Activated CD4-positive, alpha-beta T cell treated with anti-CD3 and anti-CD28 coated beads for 36 hours (primary cell): ENCODE results near the gene ZNF335. TPM values are rescaled to one million over a fixed set of nuclear protein-coding genes. Genes with fewer than 3 reads are reported as not detected.
"Not testable (repeated sequence)": the region's sequence is repeated elsewhere in the genome, so short reads cannot be mapped to it uniquely, and the experiment has no call there.

ENCODE experiments used
- ATAC-seq: fragments of 200-7000 bp; cut with Tn5 transposase; one replicate; pipeline ENCODE4 v1.10.0; 2021; ENCODE audit warnings: mild to moderate bottlenecking, moderate library complexity
- CTCF ChIA-PET: fragments of 350-600 bp; sonication (Branson Sonifier 250); formaldehyde crosslinking; loops from one replicate; lab custom pipeline; 2021; ENCODE audit warnings: antibody characterized with exemption; lab: Charles Lee
- POLR2A ChIA-PET: fragments of 350-600 bp; sonication (Branson Sonifier 250); formaldehyde crosslinking; loops from one replicate; lab custom pipeline; 2021; ENCODE audit warnings: antibody characterized with exemption, inconsistent platforms; lab: Charles Lee
- DNase-seq: peaks from one replicate; pipeline ENCODE4 v3.0.0-alpha.2; 2020
- H3K27ac Mint-ChIP-seq: one replicate; pipeline ENCODE4 v1.8.0; 2021; ENCODE audit warnings: mixed read lengths
- H3K27me3 Mint-ChIP-seq: one replicate; pipeline ENCODE4 v1.8.0; 2021; ENCODE audit warnings: mixed read lengths
- H3K36me3 Mint-ChIP-seq: one replicate; pipeline ENCODE4 v1.8.0; 2021; ENCODE audit warnings: low read depth, mixed read lengths
- H3K4me1 Mint-ChIP-seq: one replicate; pipeline ENCODE4 v1.8.0; 2021; ENCODE audit warnings: mixed read lengths
- H3K4me3 Mint-ChIP-seq: one replicate; pipeline ENCODE4 v1.8.0; 2021; ENCODE audit warnings: mild to moderate bottlenecking, moderate library complexity, mixed read lengths
- H3K9me3 Mint-ChIP-seq: one replicate; pipeline ENCODE4 v1.8.0; 2021; ENCODE audit warnings: low read depth, mixed read lengths
- intact Hi-C, 2 experiments: fragments of 100-400 bp; cut with DNase I in 1 of 2; cut with micrococcal nuclease in 1 of 2; formaldehyde crosslinking; loops; one replicate each; pipeline versions ENCODE4 v1.14.2 to v1.15.1; 2022 to 2024; cut with DNase I, micrococcal nuclease
- total RNA-seq, 2 experiments: library from RNA; stranded (reverse); gene quantifications; one replicate each; pipeline ENCODE4 v1.2.3, GENCODE V29; 2021

Gene ZNF335
- total RNA-seq, 2 experiments from 2014 or later, result 27.4 to 28.9 TPM

DNA sequence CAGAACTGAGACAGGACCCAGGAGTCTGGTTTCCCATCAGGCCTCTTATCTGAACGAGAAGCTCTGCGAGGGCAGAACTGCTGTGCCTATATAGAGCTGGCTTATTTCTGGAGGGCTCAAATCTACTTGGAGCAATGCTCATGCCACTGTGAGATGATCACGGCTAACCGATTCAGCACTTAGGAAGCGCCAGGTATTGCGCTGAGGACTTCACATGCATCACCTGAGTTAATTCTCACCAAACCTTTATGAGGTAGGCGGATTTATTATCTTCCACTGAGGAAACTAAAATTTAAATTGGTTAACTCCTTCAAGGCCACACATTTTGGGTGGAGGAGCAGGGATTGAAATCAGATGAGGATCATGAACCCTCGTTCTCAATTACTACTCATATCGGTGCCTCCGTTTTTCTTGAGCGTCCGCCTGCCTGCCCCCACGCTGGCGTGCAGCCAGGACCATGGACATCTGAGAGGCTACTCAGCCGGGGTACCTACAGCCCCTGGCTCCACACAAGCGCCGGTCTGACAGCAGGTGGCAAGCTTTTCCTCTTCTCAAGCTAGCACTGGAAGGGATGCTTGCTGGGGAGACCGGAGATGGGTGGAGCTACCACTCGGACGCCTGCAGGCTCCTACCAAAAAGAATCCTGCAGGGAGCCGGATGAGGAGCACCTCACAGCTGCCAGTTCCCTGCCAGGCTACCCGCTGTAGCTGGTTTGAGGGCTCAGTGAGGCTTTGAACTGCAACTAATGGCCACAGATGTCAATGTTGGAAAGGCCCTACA, 38.5 kb downstream of the ZNF335 start:
- peak overlapping the region; percentile 99 for H3K27ac Mint-ChIP-seq
- no peaks in the 10 kb centered on the region for H3K27me3 Mint-ChIP-seq
- ChIA-PET POLR2A (interaction anchor here (0.7 to 3.1 kb wide), 7 partner anchors 10 to 53 kb away, joined by 3 to 45 read pairs (median 8); partner anchors contain the start of genes CTSA, ZNF335 and ZSWIM1), CTCF (interaction anchor here (0.6 to 5.2 kb wide), 14 partner anchors 11 to 110 kb away, joined by 3 to 42 read pairs (median 4); partner anchors contain the start of genes CTSA, NEURL2, ZNF335 and ZSWIM1)
- peak; percentile 81 for DNase-seq
- H3K4me3 Mint-ChIP-seq, result peak overlapping the region; percentile 97
- peak; percentile 43 for ATAC-seq
- peaks cover 26% of the 10 kb centered on the region for H3K4me1 Mint-ChIP-seq
- no peaks in the 10 kb centered on the region for H3K9me3 Mint-ChIP-seq
- intact Hi-C loops, result loop anchor here (1.0 to 2.0 kb wide), 5 partner anchors 43 to 142 kb away; partner anchors contain the start of genes CTSA (in 1 of the 2), DNTTIP1 (in 1 of the 2), NEURL2 (in 1 of the 2) and UBE2C (in 1 of the 2)
- H3K36me3 Mint-ChIP-seq, result peaks cover 12% of the 10 kb centered on the region

DNA sequence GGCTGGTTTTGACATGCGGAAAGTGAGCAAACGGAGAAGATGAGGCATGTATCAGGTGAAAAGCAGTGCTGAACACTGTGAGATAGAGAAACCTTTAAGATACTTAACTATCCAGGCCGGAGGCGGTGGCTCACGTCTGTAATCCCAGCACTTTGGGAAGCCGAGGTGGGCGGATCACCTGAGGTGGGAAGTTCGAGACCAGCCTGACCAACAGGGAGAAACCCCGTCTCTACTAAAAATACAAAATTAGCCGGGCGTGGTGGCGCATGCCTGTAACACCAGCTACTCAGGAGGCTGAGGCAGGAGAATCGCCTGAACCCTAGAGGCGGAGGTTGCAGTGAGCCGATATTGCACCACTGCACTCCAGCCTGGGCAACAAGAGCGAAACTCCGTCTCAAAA, 40.3 kb downstream of the ZNF335 start:
- DNase-seq, H3K4me3 Mint-ChIP-seq, ATAC-seq, H3K27ac Mint-ChIP-seq, H3K36me3 Mint-ChIP-seq, H3K9me3 Mint-ChIP-seq, intact Hi-C loops, H3K27me3 Mint-ChIP-seq, POLR2A ChIA-PET: not testable (repeated sequence)
- CTCF ChIA-PET, result interaction anchor here (0.8 kb wide), 1 partner anchor 11 kb away, joined by 5 read pairs; no protein-coding TSS in a partner anchor
- peaks cover 11% of the 10 kb centered on the region for H3K4me1 Mint-ChIP-seq

DNA sequence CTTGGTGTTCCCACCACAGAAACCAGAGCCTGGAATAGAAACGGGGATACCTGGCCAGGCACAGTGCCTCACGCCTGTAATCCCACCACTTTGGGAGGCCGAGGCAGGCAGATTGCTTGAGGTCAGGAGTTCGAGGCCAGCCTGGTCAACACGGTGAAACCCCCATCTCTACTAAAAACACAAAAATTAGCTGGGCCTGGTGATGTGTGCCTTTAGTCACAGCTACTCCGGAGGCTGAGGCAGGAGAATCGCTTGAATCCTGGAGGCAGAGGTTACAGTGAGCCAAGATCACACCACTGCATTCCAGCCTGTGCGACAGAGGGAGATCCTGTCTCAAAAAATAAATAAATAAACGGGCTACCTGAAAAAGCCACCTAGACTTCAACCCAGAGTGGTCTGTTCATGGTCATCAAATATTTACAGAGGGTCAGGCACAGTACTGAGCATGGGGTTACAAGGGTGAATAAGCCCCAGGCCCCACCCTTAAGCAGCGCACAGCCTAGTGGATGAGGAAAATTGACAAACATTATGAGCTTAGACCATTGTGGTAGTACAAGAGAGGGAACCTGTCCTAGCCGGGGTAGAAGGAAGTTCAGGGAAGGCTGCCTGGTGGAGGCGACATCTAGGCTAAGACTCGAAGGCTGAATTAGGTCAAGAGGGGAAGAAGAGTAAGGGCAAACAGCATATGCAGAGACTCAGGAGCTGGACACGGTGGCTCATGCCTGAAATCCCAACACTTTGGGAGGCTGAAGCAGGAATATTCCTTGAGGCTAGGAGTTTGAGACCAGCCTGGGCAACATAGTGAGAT, 44.7 kb downstream of the ZNF335 start:
- Mint-ChIP-seq H3K27ac (no peak overlapping the region), H3K4me1 (peaks cover 2% of the 10 kb centered on the region), H3K27me3 (no peaks in the 10 kb centered on the region), H3K9me3 (no peaks in the 10 kb centered on the region), H3K4me3 (no peak overlapping the region), H3K36me3 (no peaks in the 10 kb centered on the region)
- DNase-seq (no peak), ATAC-seq (no peak)
- POLR2A ChIA-PET, result interaction anchor here (0.6 kb wide), 1 partner anchor 9 kb away, joined by 5 read pairs; no protein-coding TSS in a partner anchor
- CTCF ChIA-PET, result interaction anchor here (1.2 to 1.4 kb wide), 3 partner anchors 9 to 60 kb away, joined by 3 to 4 read pairs (median 3); no protein-coding TSS in a partner anchor
- intact Hi-C loops, result no loop called here

GRCh38 chr20:45926731-45927070, 45.3 kb downstream of the ZNF335 start:
- POLR2A ChIA-PET, result no interaction called here

GRCh38 chr20:45925821-45926506, 46.0 kb downstream of the ZNF335 start:
- POLR2A ChIA-PET, result no interaction called here
- peaks cover 4% of the 10 kb centered on the region for H3K27me3 Mint-ChIP-seq
- CTCF ChIA-PET, result interaction anchor here (1.2 kb wide), 1 partner anchor 44 kb away, joined by 4 read pairs; no protein-coding TSS in a partner anchor
- H3K36me3 Mint-ChIP-seq, result no peaks in the 10 kb centered on the region
- H3K27ac Mint-ChIP-seq, result no peak overlapping the region
- H3K4me1 Mint-ChIP-seq, result peaks cover 5% of the 10 kb centered on the region
- DNase-seq, result no peak
- no peaks in the 10 kb centered on the region for H3K9me3 Mint-ChIP-seq
- intact Hi-C loops, result no loop called here
- ATAC-seq, result no peak
- no peak overlapping the region for H3K4me3 Mint-ChIP-seq

More at GRCh38 chr20:45926731-45927070, 45.3 kb downstream of the ZNF335 start:
- CTCF ChIA-PET, result interaction anchor here (1.2 to 1.3 kb wide), 2 partner anchors 22 to 43 kb away, joined by 3 to 4 read pairs; no protein-coding TSS in a partner anchor
- H3K27me3 Mint-ChIP-seq, result peaks cover 1% of the 10 kb centered on the region
- no peaks in the 10 kb centered on the region for H3K9me3 Mint-ChIP-seq
- no peak for DNase-seq
- no peak for ATAC-seq
- H3K4me3 Mint-ChIP-seq, result no peak overlapping the region
- peaks cover 4% of the 10 kb centered on the region for H3K4me1 Mint-ChIP-seq
- no peaks in the 10 kb centered on the region for H3K36me3 Mint-ChIP-seq
- intact Hi-C loops, result no loop called here
- H3K27ac Mint-ChIP-seq, result no peak overlapping the region

- Mint-ChIP-seq H3K4me3 (no peak overlapping the region), H3K27ac (no peak overlapping the region), H3K4me1 (peaks cover 5% of the 10 kb centered on the region), H3K9me3 (no peaks in the 10 kb centered on the region), H3K36me3 (no peaks in the 10 kb centered on the region), H3K27me3 (peaks cover 5% of the 10 kb centered on the region)
- POLR2A ChIA-PET, result interaction anchor here (0.6 kb wide), 1 partner anchor 64 kb away, joined by 6 read pairs; no protein-coding TSS in a partner anchor
- intact Hi-C loops, result no loop called here
- CTCF ChIA-PET, result interaction anchor here (0.9 to 1.7 kb wide), 3 partner anchors 10 to 45 kb away, joined by 3 to 4 read pairs (median 3); no protein-coding TSS in a partner anchor
- no peak for ATAC-seq
- DNase-seq, result no peak
Measured at GRCh38 chr20:45924391-45925261, 47.4 kb downstream of the ZNF335 start.

DNA sequence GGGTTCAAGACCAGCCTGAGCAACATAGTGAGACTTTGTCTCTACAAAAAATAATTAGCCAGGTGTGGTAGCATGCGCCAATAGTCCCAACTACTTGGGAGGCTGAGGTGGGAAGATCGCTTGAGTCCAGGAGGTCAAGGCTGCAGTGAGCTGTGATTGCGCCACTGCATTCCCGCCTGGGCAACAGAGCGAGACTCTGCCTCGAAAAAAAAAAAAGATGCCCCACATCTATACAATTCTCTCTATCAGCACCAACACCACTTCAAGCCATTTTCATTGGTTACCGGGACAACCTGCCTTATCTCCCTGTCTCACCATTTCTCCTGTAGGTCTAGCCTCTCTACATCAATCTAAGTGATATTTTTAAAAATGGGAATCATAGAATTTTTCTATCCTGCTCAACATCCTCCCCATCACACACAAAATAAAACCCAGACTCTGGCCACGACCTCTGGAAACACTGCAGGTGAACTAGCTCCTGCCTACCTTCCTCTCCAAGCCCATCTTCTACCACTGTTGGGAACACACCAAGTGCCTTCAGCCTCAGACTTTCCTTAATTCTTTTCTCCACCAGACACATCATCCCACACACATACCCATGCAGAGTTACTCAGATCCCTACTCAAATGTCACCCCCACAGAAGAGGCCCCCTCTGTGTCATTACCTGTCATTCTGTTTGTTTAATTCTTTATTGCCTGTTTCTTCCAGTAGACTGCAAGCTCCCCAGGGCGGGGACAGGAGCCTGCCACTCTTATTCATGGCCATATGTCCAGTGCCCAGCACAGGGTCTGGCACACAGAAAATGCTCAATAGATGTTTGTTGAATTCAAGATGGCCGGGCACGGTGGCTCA, 50.4 kb downstream of the ZNF335 start:
- CTCF ChIA-PET, result interaction anchor here (0.6 to 1.4 kb wide), 3 partner anchors 10 to 603 kb away, joined by 3 to 5 read pairs (median 3); no protein-coding TSS in a partner anchor
- H3K36me3 Mint-ChIP-seq, result no peaks in the 10 kb centered on the region
- DNase-seq (no peak), ATAC-seq (peak; percentile 53)
- intact Hi-C loops, result no loop called here
- H3K27me3 Mint-ChIP-seq, result peaks cover 9% of the 10 kb centered on the region
- no peaks in the 10 kb centered on the region for H3K9me3 Mint-ChIP-seq
- H3K4me3 Mint-ChIP-seq, result no peak overlapping the region
- H3K4me1 Mint-ChIP-seq, result peaks cover 5% of the 10 kb centered on the region
- POLR2A ChIA-PET, result no interaction called here
- no peak overlapping the region for H3K27ac Mint-ChIP-seq

GRCh38 chr20:45920462-45921336, 51.3 kb downstream of the ZNF335 start:
- Mint-ChIP-seq H3K4me1 (peaks cover 5% of the 10 kb centered on the region), H3K27ac (no peak overlapping the region), H3K36me3 (no peaks in the 10 kb centered on the region), H3K4me3 (no peak overlapping the region), H3K9me3 (no peaks in the 10 kb centered on the region), H3K27me3 (peaks cover 16% of the 10 kb centered on the region)
- intact Hi-C loops, result no loop called here
- ChIA-PET CTCF (interaction anchor here (0.6 to 1.4 kb wide), 5 partner anchors 11 to 602 kb away, joined by 3 to 5 read pairs (median 3); partner anchors contain the start of genes CTSA and NEURL2), POLR2A (no interaction called here)
- no peak for ATAC-seq
- DNase-seq, result no peak
